GM19438 (cell line): Measurements from ENCODE around the gene EYA3.

Experiments used
- ATAC-seq: cut with Tn5 transposase; IDR thresholded peaks from one replicate; pipeline ENCODE4 v1.9.1; 2021; ENCODE audit warnings: low read depth; ENCODE audit not compliant: unreplicated experiment

EYA3 gene

DNA sequence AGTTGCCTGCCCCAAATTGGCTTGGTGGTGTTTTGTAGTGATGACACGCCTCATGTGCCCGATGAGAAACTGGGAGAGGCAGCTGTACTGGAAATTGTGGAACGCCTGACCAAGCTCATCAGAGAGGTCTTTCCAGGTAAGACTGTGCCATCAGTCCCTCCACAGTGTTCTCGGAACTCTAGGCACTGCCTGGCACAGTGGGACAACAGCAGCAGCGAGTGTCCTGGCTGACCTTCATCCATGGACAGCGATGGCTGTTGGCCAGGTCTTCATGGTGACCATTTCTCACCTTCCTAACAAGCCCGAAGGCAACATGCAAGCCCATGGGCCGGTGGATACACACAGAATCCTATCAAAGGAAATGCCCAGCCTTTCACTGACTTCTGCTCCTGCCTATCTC is 139.4 kb downstream of the EYA3 start:
- no peak for ATAC-seq

DNA sequence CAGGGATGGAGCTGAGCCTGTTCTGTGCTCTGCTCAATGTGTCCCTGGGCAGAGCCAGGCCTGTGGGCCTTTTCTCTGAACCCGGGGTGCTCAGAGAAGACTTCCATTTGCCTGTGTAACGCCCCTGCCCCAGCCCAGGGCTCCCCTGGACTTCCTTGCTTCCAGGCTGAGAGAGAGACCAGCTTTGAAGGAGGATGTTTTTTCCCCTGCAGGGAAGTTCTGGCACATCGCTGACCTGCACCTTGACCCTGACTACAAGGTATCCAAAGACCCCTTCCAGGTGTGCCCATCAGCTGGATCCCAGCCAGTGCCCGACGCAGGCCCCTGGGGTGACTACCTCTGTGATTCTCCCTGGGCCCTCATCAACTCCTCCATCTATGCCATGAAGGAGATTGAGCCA is 143.4 kb downstream of the EYA3 start:
- no peak for ATAC-seq

DNA sequence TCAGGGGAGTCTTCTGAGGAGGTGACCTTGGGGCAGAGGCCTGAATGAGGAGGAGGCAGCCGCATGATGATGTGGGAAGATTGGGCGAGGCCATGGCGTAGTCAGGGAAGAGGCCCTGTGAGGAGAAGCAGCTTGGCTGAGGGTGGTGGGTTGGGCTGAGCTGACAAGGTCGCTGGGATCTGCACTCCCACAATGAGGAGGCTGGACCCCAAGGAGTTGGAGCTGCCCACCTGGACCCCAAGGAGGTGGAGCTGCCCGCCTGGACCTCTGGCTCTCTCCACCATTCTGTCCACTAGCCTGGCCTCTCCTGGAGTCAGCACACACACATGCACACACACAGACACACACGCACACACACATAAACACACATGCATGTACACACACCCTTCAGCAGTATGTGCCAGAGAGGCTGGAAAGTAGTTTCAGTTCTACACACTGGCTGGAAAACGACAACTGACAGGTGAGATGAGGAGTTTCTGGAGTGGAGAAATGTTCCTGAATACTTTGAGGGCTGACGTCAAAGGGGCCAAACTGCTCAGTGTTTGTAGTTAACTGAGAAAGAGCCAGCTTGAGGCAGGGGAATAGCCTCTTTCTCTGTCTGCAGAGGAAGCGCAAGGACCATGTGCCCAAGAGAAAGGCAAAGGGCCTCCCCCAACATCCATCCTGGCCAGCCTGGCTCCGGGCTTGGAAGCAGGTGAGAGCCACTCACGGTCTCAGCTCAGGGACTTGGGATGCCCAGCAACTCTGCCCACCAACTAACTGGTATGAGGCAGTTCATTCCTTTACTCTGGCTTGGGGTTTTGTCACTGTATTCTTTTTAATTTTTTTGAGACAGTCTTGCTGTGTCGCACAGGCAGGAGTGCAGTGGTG is 146.5 kb downstream of the EYA3 start:
- ATAC-seq: no peak

DNA sequence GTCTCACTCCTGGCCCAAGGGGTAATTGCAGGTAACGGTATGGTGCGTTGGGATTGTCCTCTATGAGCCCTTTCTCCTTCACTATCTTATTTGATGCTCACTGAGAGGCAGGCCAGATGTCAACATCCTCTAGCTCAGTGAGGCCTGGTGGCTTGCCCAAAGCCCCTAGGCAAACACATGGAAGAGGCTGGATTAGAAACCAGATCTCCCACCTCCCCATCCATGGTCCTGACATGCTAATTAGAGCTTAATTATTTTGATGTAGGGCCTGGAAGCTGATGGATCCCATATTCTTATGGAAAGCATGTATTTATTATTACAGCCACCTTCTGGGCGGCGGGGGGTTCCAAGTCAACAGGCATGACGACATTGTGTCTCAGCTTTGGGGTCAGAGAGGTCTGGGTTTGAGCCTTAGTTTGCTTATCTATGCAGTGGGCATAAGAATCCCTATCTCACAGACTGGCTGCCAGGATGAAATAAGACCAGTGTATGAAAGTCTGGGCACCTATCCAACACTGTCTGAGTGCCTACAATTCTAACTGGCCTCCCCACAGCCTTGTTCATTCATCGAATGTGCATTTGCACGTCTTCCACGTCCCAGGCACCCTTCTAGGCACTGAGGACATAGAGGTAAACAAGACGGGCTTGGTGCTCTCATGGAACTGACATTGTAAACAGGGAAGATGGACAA is 147.4 kb downstream of the EYA3 start:
- ATAC-seq: no peak

DNA sequence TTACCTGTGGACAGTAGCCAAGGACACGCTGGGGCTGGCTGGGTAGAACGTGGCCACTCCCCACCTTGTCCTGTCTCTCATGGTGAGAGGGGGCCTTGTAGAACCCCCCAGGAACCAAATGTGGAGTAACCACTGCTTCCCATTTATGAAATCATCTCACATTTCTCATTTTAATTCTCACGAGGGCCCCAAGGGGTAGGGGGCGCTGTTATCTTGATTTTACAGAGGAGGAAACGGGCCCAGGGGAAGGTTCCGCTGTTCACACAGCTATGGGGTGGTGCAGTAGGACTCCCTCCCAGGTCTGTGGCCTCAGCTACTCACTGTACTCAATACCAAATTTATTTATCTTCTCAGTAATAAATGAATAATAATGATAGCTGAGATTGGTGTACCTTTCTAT is 148.1 kb downstream of the EYA3 start:
- no peak for ATAC-seq

DNA sequence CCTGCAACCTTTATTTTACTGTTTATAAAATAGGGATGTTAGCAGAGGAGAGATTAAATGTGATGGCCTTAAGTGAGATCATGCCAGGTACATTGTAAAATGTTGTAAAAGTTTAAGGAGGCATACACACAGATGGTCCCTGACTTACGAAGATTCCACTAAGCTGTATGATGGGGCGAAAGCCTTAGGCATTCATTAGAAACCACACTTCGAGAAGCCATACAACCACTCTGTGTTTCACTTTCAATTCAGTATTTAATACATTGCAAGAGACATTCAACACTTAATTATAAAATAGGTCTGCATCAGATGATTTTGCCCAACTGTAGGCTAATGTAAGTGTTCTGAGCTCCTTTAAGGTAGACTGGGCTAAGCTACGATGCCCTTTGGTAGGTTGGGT is 149.9 kb downstream of the EYA3 start:
- ATAC-seq: no peak

DNA sequence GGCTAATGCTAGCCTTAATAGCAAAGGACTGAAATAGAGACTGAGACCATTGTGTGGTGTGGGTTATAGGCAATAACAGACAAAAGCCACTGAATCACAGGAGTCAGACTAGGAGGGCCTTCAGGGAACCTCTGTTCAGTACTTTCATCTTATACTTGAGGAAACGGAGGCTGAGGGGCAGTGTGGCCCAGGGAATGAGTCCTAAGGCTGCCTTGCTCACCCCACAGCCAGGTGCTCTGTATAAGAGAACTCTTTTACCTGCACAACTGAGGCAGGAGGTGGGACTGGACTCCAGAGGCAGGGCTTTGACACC is 150.9 kb downstream of the EYA3 start:
- ATAC-seq: no peak

DNA sequence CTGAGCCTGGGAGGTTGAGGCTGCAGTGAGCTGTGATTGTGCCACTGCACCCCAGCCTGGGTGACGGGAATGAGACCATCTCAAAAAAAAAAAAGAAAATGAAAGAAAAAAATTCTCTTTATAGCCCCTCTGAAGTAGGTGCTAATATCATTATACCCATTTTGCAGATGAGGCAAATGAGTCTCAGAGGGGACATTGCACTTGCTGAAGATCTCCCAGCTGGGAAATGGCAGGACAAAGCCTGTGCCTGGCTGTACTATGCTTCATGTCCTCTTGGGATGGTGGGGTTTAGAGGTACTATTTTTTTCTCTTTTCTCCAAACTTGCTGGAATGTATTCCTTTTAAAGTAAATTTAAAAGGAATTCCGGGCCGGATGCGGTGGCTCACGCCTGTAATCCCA is 152.0 kb downstream of the EYA3 start:
- ATAC-seq: no peak

DNA sequence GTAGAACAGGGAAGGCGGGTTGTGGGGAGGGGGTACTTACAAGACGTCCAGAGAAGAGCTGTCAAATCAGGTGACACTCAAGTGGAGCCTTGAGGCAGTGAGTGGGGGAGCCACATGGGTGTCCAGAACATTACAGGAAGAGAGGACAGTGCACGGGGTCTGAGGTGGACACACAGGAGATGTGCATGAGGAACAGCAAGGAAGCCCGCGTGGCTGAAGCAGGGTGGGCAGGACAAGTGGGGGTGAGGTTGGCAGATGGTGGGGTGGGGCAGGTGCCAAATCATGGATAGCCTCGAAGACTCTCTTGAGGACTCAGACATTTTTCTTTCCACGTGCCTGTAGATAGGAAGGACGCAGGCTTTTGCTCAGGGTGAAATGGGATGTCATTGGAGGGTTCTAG is 152.7 kb downstream of the EYA3 start:
- no peak for ATAC-seq

DNA sequence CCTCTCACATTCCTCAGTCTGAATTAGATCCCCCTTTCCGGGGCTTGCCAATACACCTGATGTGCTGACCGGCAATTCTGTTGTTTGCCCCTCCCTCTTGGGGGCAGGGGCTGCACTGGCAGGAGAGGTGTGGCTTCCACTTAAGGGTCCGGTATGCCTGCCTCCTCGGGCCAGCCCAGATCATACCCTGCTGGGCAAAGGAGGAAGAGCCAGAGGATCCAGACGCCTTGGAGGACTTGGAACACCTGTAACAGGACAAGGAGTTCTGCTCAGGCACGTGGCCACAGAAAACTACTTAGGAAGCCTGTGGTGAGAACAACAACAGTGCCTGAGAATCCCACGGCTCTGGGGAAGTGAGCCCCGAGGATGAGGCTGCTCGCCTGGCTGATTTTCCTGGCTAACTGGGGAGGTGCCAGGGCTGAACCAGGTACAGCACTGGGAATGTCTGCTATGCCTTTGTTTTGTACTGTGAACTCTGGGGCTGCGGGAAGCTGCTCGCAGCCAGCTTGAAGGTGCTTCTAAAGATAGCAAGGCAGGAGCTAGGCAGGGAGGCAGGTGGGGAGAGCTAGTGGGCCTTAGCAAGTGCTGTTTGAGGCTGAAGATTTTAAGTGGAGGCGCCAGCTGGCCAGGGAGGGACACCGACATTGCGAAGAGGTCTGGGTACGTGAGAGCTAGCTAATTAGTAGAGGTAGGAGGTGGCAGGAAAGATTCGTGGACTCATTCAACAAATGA is 153.4 kb downstream of the EYA3 start, which contains the start of gene SMPDL3B:
Gene SMPDL3B (plus strand): TSS at position 183 of the 732 bp plus-strand sequence. CDS start 184 bp downstream, at position 367.
- ATAC-seq: no peak

DNA sequence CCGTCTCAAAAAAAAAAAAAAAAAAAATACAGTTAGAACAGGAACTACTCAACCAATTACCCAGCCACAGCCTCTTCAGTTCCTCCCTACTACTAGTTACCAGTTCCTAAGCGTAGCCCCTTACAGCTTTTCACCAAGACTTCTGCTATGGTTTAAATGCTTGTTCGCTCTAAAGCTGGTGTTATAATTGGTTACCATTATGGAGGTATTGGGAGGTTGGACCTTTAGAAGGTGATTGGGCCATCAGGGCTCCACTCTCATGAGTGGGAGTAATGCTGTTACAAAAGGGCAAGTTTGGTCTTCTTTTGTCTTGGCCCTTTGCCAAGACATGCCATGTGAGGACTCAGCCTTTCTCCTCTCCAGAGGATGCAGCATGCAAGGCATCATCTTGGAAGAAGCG is 156.7 kb downstream of the EYA3 start:
- no peak for ATAC-seq

DNA sequence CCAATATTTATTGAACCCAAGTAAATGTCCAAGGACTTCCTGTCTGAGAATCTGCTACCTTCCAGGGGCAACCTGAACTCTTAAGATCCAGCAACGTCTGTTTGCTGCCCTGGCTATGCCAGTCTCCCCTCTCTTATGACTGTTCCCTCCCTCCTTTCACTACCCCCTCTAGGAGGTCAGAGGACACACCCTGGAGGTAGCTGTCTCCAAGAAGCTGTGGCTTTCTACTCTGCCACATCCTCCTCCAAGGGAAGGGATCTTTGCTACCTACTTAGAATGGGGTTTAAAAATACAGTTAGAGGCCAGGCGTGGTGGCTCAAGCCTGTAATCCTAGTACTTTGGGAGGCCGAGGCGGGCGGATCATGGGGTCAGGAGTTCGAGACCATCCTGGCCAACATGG is 157.2 kb downstream of the EYA3 start:
- ATAC-seq: no peak

DNA sequence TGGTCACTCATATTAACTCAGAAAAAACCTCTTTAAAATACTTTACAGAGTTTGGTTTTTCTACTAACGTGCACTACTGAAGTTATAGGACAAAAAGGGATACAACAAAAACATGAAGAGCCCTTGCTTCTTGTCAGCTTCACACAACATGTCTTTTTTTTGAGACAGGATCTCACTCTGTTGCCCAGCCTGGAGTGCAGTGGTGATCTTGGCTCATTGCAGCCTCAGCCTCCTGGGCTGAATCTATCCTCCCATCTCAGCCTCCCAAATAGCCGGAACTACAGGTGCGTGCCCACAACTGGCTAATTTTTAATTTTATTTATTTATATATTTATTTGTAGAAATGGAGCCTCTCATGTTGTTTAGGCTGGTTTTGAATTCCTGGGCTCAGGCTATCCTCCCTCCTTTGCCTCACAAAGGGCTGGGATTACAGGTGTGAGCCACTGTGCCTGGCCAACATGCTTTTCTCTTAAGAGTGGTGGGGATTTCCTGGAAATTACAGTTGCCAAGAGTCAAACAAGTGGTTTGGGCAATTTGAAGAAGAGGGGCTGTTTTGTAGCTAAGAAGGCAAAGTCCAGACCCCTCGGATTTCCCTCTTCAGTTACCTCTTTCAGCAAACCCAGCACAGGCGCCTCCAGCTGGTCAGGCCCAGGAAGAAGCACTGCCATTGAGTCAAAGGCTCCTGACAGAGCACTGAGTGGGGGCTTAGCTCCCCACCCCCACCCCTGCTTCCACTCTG is 160.0 kb downstream of the EYA3 start:
- ATAC-seq: no peak

DNA sequence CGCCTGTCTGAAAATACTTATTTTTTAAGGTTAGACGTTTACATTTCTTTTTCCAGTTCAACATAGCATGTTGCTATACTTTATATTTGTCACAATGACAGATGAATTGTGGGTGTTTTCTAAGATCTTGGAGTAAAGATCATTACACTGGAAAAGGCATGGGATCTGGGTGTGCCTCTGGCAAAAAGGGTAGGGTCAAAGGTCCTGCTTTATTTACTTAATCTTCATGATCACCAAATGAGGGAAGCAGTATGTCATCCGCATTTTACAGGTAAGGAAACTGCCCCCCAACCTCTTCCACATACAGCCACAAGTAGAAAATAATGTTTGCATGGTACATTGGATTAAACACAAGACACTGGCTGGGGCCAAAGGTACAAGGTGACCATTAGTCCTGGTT is 166.1 kb downstream of the EYA3 start:
- ATAC-seq: no peak
